Measurements from ENCODE around the gene GABRG3. TPM values are rescaled to one million over a fixed set of nuclear protein-coding genes. Genes with fewer than 3 reads are reported as not detected.

Gene GABRG3
- total and polyA plus RNA-seq, 9 of the 15 experiments (the other 6 are each of a cell fraction or from before 2014, with no cell fraction given): 4.0 to 15.1 (median 11.2) TPM

- H3K36me3 ChIP-seq (ENCODE audit: control insufficient read depth, insufficient read depth, low read length): no peaks in the 10 kb centered on the region
- ChIA-PET CTCF (ENCODE audit: low intra/inter-chr PET ratio) (no interaction called here), POLR2A (no interaction called here)
- no peak for TF ChIP-seq TAF9B (IDR thresholded peaks at IDR 0.05; ENCODE audit: partially characterized antibody)
- H3K9ac ChIP-seq (ENCODE audit: insufficient read depth in 1 of 2, low read depth in 2 of 2, low read length in 2 of 2): no peak overlapping the region
- in situ Hi-C loops (cut with MboI) (no loop called here), intact Hi-C loops (cut with micrococcal nuclease) (no loop called here)
- DNase-seq (ENCODE audit: extremely low read depth in 1 of 4, low spot score in 3 of 4) (no peak), FAIRE-seq (no peak), ATAC-seq (no peak)
- no peak overlapping the region for H3K4me3 ChIP-seq
- H3K27ac ChIP-seq (ENCODE audit: extremely low read depth, low read depth, low read length): no peak overlapping the region
- WGBS (ENCODE audit: insufficient coverage, low coverage, missing lambda C conversion rate): 68% methylated on average over 3 of the region's 3 CpGs
- H2AFZ ChIP-seq (ENCODE audit: low read depth, low read length): no peak overlapping the region
- no peaks in the 10 kb centered on the region for H4K20me1 ChIP-seq (replicated peaks; ENCODE audit: control insufficient read depth, insufficient read depth, low read length)
- no peaks in the 10 kb centered on the region for H3K27me3 ChIP-seq (ENCODE audit: control insufficient read depth in 2 of 2, insufficient read depth in 2 of 2, low read length in 2 of 2)
- H3K4me1 ChIP-seq (replicated peaks in 1 of 2; ENCODE audit: control insufficient read depth in 2 of 2, insufficient read depth in 2 of 2, low read length in 2 of 2): no peaks in the 10 kb centered on the region
- H3K9me1 ChIP-seq (ENCODE audit: control insufficient read depth, insufficient read depth, low read length): no peaks in the 10 kb centered on the region
- BruUV-seq (replicated peaks): no TSS peak
- H3K79me2 ChIP-seq (ENCODE audit: control insufficient read depth, insufficient read depth, low read length): no peaks in the 10 kb centered on the region
- no peak overlapping the region for H3K4me2 ChIP-seq (ENCODE audit: insufficient read depth, low read length)
- no peaks in the 10 kb centered on the region for H3K9me3 ChIP-seq (replicated peaks; ENCODE audit: control insufficient read depth, insufficient read depth, low read depth, low read length)
Observed at GRCh38 chr15:27244047-27244446, 273.1 kb downstream of the GABRG3 start.

GRCh38 chr15:27248251-27248650 lies 277.3 kb downstream of the GABRG3 start:
- FAIRE-seq (no peak), DNase-seq (ENCODE audit: extremely low read depth in 1 of 4, low spot score in 3 of 4) (no peak), ATAC-seq (no peak)
- intact Hi-C loops (cut with micrococcal nuclease) (no loop called here), in situ Hi-C loops (cut with MboI) (no loop called here)
- Histone ChIP-seq H3K27ac (ENCODE audit: extremely low read depth, low read depth, low read length) (no peak overlapping the region), H3K36me3 (ENCODE audit: control insufficient read depth, insufficient read depth, low read length) (no peaks in the 10 kb centered on the region), H3K9me3 (replicated peaks; ENCODE audit: control insufficient read depth, insufficient read depth, low read depth, low read length) (no peaks in the 10 kb centered on the region), H3K4me3 (no peak overlapping the region), H2AFZ (ENCODE audit: low read depth, low read length) (no peak overlapping the region), H3K9me1 (ENCODE audit: control insufficient read depth, insufficient read depth, low read length) (no peaks in the 10 kb centered on the region), H3K27me3 (ENCODE audit: control insufficient read depth in 2 of 2, insufficient read depth in 2 of 2, low read length in 2 of 2) (no peaks in the 10 kb centered on the region), H3K4me2 (ENCODE audit: insufficient read depth, low read length) (no peak overlapping the region), H3K9ac (ENCODE audit: insufficient read depth in 1 of 2, low read depth in 2 of 2, low read length in 2 of 2) (no peak overlapping the region), H3K4me1 (replicated peaks in 1 of 2; ENCODE audit: control insufficient read depth in 2 of 2, insufficient read depth in 2 of 2, low read length in 2 of 2) (peaks cover 0 to 5% of the 10 kb centered on the region in 2 experiments; a peak in 2 of 5 replicates), H3K79me2 (ENCODE audit: control insufficient read depth, insufficient read depth, low read length) (no peaks in the 10 kb centered on the region; the same call in 2 of the 3 replicates), H4K20me1 (replicated peaks; ENCODE audit: control insufficient read depth, insufficient read depth, low read length) (no peaks in the 10 kb centered on the region)
- ChIA-PET POLR2A (no interaction called here), CTCF (ENCODE audit: low intra/inter-chr PET ratio) (no interaction called here)
- BruUV-seq (replicated peaks): no TSS peak
- no peak for TF ChIP-seq HINFP (tag; conservative IDR thresholded peaks at IDR 0.05; ENCODE audit: low read depth)
- no peak for TF ChIP-seq MNT (conservative IDR thresholded peaks at IDR 0.05)
- TF ChIP-seq USF2 (CRISPR knock-in tag; IDR thresholded peaks at IDR 0.05): no peak
- no peak for TF ChIP-seq NFE2L1 (tag; IDR thresholded peaks at IDR 0.05; ENCODE audit: borderline replicate concordance, low read depth)
- WGBS (ENCODE audit: insufficient coverage, low coverage, missing lambda C conversion rate): 78% methylated on average over 3 of the region's 3 CpGs

Data from K562 (cell line).